Measurements from ENCODE around the gene COL6A2. TPM values are rescaled to one million over a fixed set of nuclear protein-coding genes. Genes with fewer than 3 reads are reported as not detected.

The COL6A2 gene
- total RNA-seq, 1 donor from 2014 or later: 933 TPM

DNA sequence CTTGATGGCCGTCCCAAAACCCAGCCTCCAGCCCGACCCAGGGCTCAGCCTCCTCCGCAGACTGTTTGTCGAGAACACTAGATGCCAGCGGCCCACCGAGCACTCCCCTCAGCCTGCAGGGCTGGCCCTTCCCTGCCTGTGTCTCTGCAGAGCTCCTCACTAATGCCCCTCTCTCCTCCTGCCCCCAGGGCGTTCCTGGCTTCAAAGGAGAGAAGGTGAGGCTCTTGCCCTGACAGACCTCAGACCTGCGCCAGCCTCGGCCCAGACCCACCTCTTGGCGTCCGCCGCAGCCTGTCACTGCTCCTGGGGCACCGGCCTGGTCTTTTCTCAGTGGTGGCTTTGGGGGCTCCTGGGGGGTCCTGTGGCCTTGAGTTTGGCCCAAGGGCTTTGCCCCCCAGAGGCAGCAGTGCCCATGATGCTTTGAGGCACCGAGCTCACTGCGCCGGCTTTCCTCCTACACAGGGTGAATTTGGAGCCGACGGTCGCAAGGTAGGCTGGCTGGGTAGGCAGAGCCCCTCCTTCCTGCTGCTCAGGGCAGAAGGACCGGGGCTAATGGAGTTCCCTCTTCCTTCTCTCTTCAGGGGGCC lies 18.4 kb downstream of the COL6A2 start:
- H3K27ac Mint-ChIP-seq: no peak overlapping the region
- H3K27me3 Mint-ChIP-seq (ENCODE audit: low read depth): no peaks in the 10 kb centered on the region
- no peak for TF ChIP-seq CTCF (IDR thresholded peaks at IDR 0.05; ENCODE audit: unreplicated experiment)
- no peak overlapping the region for H3K4me3 Mint-ChIP-seq
- H3K9me3 Mint-ChIP-seq: no peaks in the 10 kb centered on the region
- peak; percentile 11 to 37 for DNase-seq (ENCODE audit: low spot score in 2 of 2, unreplicated experiment in 2 of 2)
- H3K36me3 Mint-ChIP-seq: peaks cover 14% of the 10 kb centered on the region
- H3K4me1 Mint-ChIP-seq: no peaks in the 10 kb centered on the region

GRCh38 chr21:46116776-46117585 lies 19.1 kb downstream of the COL6A2 start:
- Mint-ChIP-seq H3K36me3 (peaks cover 15% of the 10 kb centered on the region), H3K4me1 (no peaks in the 10 kb centered on the region), H3K27me3 (ENCODE audit: low read depth) (no peaks in the 10 kb centered on the region), H3K27ac (no peak overlapping the region), H3K9me3 (no peaks in the 10 kb centered on the region), H3K4me3 (no peak overlapping the region)
- TF ChIP-seq CTCF (IDR thresholded peaks at IDR 0.05; ENCODE audit: unreplicated experiment): no peak
- peak; percentile 3 to 36 for DNase-seq (ENCODE audit: low spot score in 2 of 2, unreplicated experiment in 2 of 2)

GRCh38 chr21:46117586-46118315 lies 19.8 kb downstream of the COL6A2 start:
- H3K4me3 Mint-ChIP-seq: no peak overlapping the region
- TF ChIP-seq CTCF (IDR thresholded peaks at IDR 0.05; ENCODE audit: unreplicated experiment): no peak
- peak; percentile 18 to 25 for DNase-seq (ENCODE audit: low spot score in 2 of 2, unreplicated experiment in 2 of 2)
- H3K36me3 Mint-ChIP-seq: peaks cover 22% of the 10 kb centered on the region
- no peaks in the 10 kb centered on the region for H3K4me1 Mint-ChIP-seq
- no peaks in the 10 kb centered on the region for H3K27me3 Mint-ChIP-seq (ENCODE audit: low read depth)
- H3K27ac Mint-ChIP-seq: no peak overlapping the region
- H3K9me3 Mint-ChIP-seq: no peaks in the 10 kb centered on the region

DNA sequence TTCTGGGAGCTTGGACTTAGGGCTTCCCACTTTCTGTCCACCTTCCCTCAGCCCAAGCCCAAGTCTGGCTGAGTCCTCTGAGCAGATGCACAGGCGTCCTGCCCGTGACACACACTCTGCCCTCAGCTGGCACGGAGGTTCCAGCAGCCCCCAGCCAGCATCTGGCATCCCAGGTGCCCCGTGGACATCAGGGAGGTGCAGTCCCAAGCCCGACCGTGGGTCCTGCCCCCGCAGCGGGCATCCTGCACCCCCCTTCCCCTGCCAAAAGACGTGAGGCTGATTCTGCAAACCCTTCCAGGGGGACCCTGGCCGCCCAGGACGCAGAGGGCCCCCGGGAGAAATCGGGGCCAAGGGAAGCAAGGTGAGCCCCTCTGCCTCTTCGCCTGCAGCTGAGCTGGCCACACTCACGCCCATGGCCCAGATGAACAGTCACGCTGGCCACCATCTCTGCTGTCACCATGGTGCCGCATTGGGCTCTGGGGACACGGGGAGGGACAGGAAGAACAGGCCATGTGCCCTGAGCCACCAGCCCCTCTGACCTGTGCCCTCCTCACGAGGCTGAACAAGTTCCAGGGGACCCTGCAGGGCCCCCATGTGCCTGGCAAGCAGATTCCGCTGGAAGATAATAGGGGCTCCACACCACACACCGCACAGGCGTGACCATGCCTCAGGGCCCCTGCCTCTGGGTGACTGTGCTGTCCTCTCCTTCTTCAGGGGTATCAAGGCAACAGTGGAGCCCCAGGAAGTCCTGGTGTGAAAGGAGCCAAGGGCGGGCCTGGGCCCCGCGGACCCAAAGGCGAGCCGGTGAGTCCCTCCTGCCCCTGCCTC lies 20.6 kb downstream of the COL6A2 start:
- no peaks in the 10 kb centered on the region for H3K9me3 Mint-ChIP-seq
- H3K36me3 Mint-ChIP-seq: peaks cover 21% of the 10 kb centered on the region
- TF ChIP-seq CTCF (IDR thresholded peaks at IDR 0.05; ENCODE audit: unreplicated experiment): no peak
- H3K4me3 Mint-ChIP-seq: no peak overlapping the region
- peak; percentile 16 to 34 for DNase-seq (ENCODE audit: low spot score in 2 of 2, unreplicated experiment in 2 of 2)
- no peaks in the 10 kb centered on the region for H3K4me1 Mint-ChIP-seq
- no peak overlapping the region for H3K27ac Mint-ChIP-seq
- H3K27me3 Mint-ChIP-seq (ENCODE audit: low read depth): no peaks in the 10 kb centered on the region

GRCh38 chr21:46119144-46119636 lies 21.3 kb downstream of the COL6A2 start:
- H3K36me3 Mint-ChIP-seq: peaks cover 17% of the 10 kb centered on the region
- H3K9me3 Mint-ChIP-seq: no peaks in the 10 kb centered on the region
- TF ChIP-seq CTCF (IDR thresholded peaks at IDR 0.05; ENCODE audit: unreplicated experiment): no peak
- H3K4me3 Mint-ChIP-seq: no peak overlapping the region
- H3K4me1 Mint-ChIP-seq: no peaks in the 10 kb centered on the region
- H3K27me3 Mint-ChIP-seq (ENCODE audit: low read depth): no peaks in the 10 kb centered on the region
- DNase-seq (ENCODE audit: low spot score in 2 of 2, unreplicated experiment in 2 of 2): peak; percentile 17 to 36
- no peak overlapping the region for H3K27ac Mint-ChIP-seq

All from mesothelial cell of epicardium (in vitro differentiated cells).